GM12865 (cell line): Measurements from ENCODE around the gene SHISA7.

Experiments used
- DNase-seq: peaks from one replicate; pipeline ENCODE4 v3.0.0; 2010; ENCODE audit warnings: low read depth
- H3K4me3 ChIP-seq: 2 replicates; pipeline ENCODE4 v1.5.1; 2011; ENCODE audit warnings: mild to moderate bottlenecking, low read depth, low read length, control low read depth
- CTCF ChIP-seq: IDR thresholded peaks from 2 replicates; pipeline ENCODE4 v1.5.1; 2011; ENCODE audit warnings: low read length, control low read depth, low read depth, inconsistent platforms; ENCODE audit not compliant: insufficient read depth; ENCODE audit errors: missing control alignments

The SHISA7 gene

GRCh38 chr19:55484593-55485438 lies 41.7 kb upstream of the SHISA7 start, which contains the start of gene NAT14:
TSS of gene NAT14 (plus strand) at chr19:55485188. CDS start at chr19:55485709, 521 bp downstream.
- H3K4me3 ChIP-seq = peak within 1 kb of the TSS; percentile 83
- no peak for TF ChIP-seq CTCF
- DNase-seq = peak; percentile 77

GRCh38 chr19:55483706-55484592 lies 40.8 kb upstream of the SHISA7 start:
- DNase-seq = no peak
- no peak for TF ChIP-seq CTCF
- peak overlapping the region; percentile 83 for H3K4me3 ChIP-seq

- DNase-seq = no peak
- no peak overlapping the region for H3K4me3 ChIP-seq
- no peak for TF ChIP-seq CTCF
Measured at GRCh38 chr19:55482967-55483705, 40.0 kb upstream of the SHISA7 start.

- no peak for DNase-seq
- no peak overlapping the region for H3K4me3 ChIP-seq
- TF ChIP-seq CTCF = no peak
Measured at GRCh38 chr19:55482156-55482961, 39.3 kb upstream of the SHISA7 start.

GRCh38 chr19:55481794-55482155 lies 38.7 kb upstream of the SHISA7 start:
- TF ChIP-seq CTCF = no peak
- no peak for DNase-seq
- H3K4me3 ChIP-seq = no peak overlapping the region
